Stimulated activated naive CD8-positive, alpha-beta T cell treated with anti-CD3 and anti-CD28 coated beads, Interleukin-15, Interleukin-2, amounts not matched to agents 100 U/mL and 50 U/mL, for 24 hours (primary cell): Measurements from ENCODE around the gene CHML.
A peak's percentile ranks its signal among the peaks of the same experiment; 100 is the strongest.

ENCODE experiments used
- ATAC-seq: fragments of 150-1000 bp; cut with Tn5 transposase; one replicate; pipeline ENCODE4 v1.10.0; 2021
- DNase-seq: peaks from one replicate; pipeline ENCODE4 v3.0.0; 2021

The CHML gene

DNA sequence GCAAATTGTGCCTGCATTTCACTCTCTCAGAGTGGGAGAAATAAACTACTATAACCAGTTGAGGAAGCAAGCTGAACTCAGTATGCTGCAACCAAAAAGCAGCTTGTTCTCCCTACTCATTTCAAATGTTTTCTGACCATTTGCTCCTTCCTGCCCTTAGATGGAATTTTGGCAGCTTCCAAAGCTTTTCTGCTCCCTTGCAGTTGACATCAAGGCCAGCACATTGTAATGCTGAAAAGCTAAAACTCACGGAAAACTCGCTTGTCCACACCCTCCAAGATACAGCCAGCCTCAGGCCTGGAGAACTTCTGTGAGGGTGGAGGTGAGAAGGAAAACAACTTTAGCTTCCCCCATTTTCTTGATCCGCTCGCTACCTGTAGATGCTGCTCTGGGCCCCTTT lies 5.0 kb upstream of the CHML start:
- DNase-seq (no peak), ATAC-seq (no peak)

DNA sequence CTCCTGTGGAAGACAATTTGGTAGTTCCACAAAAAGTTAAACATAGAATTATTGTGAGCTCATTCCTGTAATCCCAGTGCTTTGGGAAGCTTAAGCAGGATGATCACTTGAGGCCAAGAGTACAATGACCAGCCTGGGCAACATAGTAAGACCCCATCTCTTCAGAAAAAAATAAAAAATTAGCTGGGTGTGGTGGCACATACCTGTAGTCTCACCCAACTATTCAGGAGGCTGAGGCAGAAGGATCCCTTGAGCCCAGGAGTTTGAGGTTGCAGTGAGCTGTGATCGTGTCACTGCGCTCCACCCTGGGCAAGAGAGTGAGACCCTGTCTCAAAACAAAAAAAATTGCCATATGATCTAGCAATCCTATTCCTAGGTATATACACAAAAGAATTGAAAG lies 4.1 kb upstream of the CHML start:
- ATAC-seq (no peak), DNase-seq (no peak)

- DNase-seq, result no peak
- no peak for ATAC-seq
Measured at GRCh38 chr1:241642593-241642944, 2.4 kb upstream of the CHML start.

- ATAC-seq, result no peak
- DNase-seq, result no peak
Measured at GRCh38 chr1:241641773-241642592, 1.8 kb upstream of the CHML start.

- DNase-seq, result no peak
- ATAC-seq, result no peak
Measured at GRCh38 chr1:241640867-241641622, 876 bp upstream of the CHML start.

DNA sequence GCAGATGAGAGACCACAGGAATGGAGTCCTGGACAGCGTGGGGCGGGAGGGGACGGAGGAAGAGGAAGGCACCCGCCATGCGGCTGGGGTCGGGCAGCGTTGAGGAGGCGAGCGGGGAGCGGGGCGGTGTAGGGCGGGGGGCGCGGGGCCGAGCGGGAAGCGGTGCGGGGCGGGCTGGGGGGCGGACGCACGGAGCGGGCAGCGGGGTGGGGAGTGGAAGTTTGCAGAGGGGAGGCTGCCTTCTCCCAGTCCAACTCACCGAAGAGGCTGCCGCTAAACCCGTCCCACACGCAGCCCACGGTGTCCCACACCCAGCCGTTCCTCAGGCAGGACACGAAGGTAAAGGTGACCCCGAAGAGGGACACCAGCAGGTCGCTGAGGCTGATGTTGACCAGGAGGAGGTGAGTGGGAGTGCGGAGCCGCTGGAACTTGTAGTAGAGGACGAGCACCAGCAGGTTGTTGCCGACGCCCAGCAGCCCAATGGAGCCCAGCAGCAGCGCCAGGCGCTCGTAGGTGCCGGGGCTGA lies 483 bp downstream of the CHML start:
- ATAC-seq, result peak; percentile 51
- peak; percentile 48 for DNase-seq

DNA sequence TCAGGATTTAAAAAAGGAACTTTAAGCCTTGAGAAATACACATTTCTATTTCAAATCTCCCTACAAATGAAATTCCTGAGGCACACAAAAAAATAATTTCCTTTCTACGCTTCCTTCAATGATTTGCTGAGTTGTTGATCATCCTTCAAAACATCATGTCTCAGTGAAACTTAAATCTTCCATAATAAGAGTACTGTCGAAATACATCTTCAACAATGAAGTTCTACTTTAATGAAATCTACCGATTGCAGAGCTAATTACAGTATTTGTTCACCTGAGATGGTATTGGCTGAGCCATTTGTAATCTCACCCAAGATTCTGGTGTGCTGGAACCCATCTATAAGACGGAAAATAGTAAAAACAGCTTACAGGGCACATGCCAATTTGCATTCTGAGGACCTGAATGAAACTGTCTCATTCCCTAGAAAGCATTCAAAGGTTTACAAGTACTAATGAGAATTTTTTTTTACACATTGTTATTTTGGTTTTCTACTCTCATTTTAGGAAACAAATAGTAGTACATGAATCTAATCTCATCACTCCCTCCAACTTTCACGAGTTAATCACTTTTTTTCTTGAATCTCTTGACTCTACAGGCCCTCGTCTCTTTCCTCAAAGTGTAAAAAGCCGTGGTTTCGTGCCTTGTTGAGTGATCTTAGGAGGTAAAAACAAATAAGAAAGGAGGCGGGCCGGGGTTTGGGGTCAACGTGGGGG lies 1.1 kb downstream of the CHML start:
- ATAC-seq (no peak), DNase-seq (no peak)

DNA sequence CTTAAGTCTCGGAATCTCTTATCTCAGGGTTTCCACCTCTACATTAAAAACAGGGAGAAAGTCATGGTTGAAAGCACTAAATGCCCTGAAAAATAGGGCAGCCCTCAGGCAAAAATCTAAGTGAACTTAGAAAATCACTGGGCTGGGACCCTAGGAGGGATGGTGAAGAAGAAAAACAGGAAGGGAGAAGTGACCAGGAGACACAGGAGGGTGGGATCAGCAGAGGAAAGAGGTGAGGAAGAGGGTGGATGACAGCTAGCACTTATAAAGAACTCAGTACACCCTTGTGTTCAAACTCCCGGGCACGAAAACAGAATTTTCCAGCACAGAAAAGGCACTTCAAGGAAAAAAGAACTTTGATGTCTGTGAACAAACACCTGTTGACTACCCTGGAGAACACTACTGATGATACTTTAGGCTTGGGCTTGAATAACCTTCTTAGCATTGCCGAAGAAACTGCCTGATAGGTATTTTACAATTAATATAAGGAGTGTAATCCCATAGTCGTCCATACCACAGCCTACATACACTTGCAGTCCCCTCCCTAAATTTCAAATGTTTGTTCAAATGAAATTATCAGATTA lies 2.0 kb downstream of the CHML start:
- DNase-seq (no peak), ATAC-seq (no peak)

- no peak for ATAC-seq
- DNase-seq, result no peak
Measured at GRCh38 chr1:241637604-241638003, 2.6 kb downstream of the CHML start.

GRCh38 chr1:241637046-241637590 lies 3.1 kb downstream of the CHML start:
- no peak for ATAC-seq
- no peak for DNase-seq

- DNase-seq (no peak), ATAC-seq (no peak)
Measured at GRCh38 chr1:241636291-241636690, 3.9 kb downstream of the CHML start.

DNA sequence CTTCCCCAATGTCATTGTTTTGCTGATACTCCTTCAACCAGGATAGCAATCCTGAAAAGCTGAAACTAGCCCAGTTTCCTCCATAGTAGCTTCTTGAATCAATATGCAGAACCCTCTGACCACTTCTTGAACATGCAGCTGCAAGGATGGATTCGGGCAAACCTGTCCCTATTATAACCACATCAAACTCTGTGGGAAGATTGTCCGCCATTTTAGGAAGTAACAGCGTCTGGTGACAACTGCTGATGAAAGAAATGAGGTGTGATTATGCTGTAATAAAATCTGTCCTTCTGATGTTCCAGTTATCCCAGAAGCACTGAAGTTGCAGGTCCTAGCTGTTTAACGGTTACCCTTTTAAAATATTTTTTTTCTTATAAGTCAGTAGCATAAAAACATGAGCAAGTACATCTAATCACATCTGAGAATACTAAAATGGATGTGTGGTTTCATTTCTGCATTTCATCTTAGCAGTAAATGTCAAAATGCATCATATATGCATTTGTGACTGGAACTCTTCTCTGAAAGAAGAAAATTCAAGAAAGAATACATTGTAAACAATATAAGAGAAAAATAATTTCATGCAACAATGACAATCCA lies 4.5 kb downstream of the CHML start:
- DNase-seq, result no peak

GRCh38 chr1:241632987-241633386 lies 7.2 kb downstream of the CHML start:
- DNase-seq (no peak), ATAC-seq (no peak)

More for the DNA sequence above, 4.5 kb downstream of the CHML start:
- ATAC-seq, result no peak

GRCh38 chr1:241631674-241632073 lies 8.5 kb downstream of the CHML start:
- DNase-seq (no peak), ATAC-seq (no peak)

- DNase-seq, result no peak
- ATAC-seq, result no peak
Measured at GRCh38 chr1:241630899-241631298, 9.3 kb downstream of the CHML start.

GRCh38 chr1:241630476-241630875 lies 9.7 kb downstream of the CHML start:
- ATAC-seq, result no peak
- DNase-seq, result no peak

GRCh38 chr1:241630005-241630404 lies 10.2 kb downstream of the CHML start:
- ATAC-seq (no peak), DNase-seq (no peak)

GRCh38 chr1:241627453-241628259 lies 12.5 kb downstream of the CHML start:
- DNase-seq, result peak; percentile 20
- ATAC-seq, result peak; percentile 32

- no peak for ATAC-seq
- no peak for DNase-seq
Measured at GRCh38 chr1:241624935-241625334, 15.2 kb downstream of the CHML start.

GRCh38 chr1:241622669-241623068 lies 17.5 kb downstream of the CHML start:
- no peak for DNase-seq
- no peak for ATAC-seq

DNA sequence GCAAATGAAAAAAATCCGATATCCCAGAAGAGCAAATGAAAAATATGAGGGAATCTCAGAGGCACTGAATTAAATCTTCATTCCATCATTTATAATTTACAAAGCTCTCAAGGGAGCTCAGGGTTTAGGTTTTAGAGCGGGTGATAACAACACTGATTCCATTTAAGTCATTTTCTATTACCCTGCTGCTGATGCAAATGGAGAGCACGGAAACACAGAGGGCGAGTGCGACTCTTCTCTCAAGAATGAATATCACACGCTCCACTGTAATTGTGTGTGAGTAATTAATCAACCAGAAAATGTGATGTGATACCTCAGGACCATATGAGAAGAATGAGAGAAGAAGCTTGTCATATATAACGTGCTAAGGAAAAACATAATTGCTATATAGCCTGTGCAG lies 22.7 kb downstream of the CHML start:
- DNase-seq (no peak), ATAC-seq (no peak)
